ENCODE data around the gene TBC1D8.

GRCh38 chr2:101140978-101141655 is 10.1 kb downstream of the TBC1D8 start:
- TF ChIP-seq, protein P1, sequence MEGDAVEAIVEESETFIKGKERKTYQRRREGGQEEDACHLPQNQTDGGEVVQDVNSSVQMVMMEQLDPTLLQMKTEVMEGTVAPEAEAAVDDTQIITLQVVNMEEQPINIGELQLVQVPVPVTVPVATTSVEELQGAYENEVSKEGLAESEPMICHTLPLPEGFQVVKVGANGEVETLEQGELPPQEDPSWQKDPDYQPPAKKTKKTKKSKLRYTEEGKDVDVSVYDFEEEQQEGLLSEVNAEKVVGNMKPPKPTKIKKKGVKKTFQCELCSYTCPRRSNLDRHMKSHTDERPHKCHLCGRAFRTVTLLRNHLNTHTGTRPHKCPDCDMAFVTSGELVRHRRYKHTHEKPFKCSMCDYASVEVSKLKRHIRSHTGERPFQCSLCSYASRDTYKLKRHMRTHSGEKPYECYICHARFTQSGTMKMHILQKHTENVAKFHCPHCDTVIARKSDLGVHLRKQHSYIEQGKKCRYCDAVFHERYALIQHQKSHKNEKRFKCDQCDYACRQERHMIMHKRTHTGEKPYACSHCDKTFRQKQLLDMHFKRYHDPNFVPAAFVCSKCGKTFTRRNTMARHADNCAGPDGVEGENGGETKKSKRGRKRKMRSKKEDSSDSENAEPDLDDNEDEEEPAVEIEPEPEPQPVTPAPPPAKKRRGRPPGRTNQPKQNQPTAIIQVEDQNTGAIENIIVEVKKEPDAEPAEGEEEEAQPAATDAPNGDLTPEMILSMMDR (IDR thresholded peaks at IDR 0.05; ENCODE audit: low read depth, low read length, missing input control) = no peak
- TF ChIP-seq JUND (IDR thresholded peaks at IDR 0.05) (no peak), FOXA2 (IDR thresholded peaks at IDR 0.05) (no peak)
